PC-9 (cell line): ENCODE results near the gene BGLAP.

Experiments
- EZH2 ChIP-seq: fragments of 200-600 bp; sonication (generic); IDR thresholded peaks from 2 replicates; pipeline ENCODE4 v1.8.0; 2017; ENCODE audit warnings: antibody characterized with exemption, low read depth
- TF ChIP-seq, protein P1 (sequence below): fragments of 200-600 bp; sonication (generic); conservative IDR thresholded peaks from 2 replicates; pipeline ENCODE4 v1.6.1; 2017; ENCODE audit warnings: mixed run types, antibody characterized with exemption, mild to moderate bottlenecking, moderate library complexity

DNA sequence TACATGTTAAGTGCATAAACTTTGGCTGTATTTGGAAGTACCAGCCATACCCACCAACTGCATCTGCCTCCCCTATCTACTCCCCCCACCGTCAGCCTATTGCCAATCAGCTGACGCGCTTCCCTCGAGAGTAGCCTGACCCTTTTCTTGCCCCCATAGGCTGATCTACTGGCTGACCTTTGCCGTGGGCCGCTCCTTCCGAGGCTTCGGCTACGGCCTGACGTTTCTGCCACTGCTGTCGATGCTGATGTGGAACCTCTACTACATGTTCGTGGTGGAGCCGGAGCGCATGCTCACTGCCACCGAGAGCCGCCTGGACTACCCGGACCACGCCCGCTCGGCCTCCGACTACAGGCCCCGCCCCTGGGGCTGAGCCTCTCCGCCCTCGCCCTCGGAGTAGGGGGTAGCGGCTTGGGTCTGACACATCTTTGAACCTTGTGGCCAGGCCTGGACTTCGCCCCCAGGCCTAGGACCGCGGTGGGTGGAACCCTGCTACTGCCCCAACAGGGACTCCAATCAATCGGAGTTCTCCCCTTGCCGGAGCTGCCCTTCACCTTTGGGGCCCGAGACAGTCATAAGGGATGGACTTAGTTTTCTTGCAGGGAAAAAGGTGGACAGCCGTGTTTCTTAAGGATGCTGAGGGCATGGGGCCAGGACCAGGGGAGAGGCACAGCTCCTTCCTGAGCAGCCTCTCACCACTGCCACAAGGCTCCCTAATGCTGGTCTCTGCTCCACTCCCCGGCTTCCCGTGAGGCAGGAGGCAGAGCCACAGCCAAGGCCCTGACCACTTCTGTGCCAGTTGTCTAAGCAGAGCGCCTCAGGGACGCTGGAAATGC lies 49.5 kb downstream of the BGLAP start:
- TF ChIP-seq, protein P1, sequence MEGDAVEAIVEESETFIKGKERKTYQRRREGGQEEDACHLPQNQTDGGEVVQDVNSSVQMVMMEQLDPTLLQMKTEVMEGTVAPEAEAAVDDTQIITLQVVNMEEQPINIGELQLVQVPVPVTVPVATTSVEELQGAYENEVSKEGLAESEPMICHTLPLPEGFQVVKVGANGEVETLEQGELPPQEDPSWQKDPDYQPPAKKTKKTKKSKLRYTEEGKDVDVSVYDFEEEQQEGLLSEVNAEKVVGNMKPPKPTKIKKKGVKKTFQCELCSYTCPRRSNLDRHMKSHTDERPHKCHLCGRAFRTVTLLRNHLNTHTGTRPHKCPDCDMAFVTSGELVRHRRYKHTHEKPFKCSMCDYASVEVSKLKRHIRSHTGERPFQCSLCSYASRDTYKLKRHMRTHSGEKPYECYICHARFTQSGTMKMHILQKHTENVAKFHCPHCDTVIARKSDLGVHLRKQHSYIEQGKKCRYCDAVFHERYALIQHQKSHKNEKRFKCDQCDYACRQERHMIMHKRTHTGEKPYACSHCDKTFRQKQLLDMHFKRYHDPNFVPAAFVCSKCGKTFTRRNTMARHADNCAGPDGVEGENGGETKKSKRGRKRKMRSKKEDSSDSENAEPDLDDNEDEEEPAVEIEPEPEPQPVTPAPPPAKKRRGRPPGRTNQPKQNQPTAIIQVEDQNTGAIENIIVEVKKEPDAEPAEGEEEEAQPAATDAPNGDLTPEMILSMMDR: no peak
- no peak for TF ChIP-seq EZH2
